Adrenal gland (tissue), 12 donors: ENCODE measurements around the gene ABO. TPM values are rescaled to one million over a fixed set of nuclear protein-coding genes. Genes with fewer than 3 reads are reported as not detected.
"Not testable (repeated sequence)": the region's sequence is repeated elsewhere in the genome, so short reads cannot be mapped to it uniquely, and the experiment has no call there.

Source experiments
- DNase-seq, 7 donors: peaks; one replicate each; pipeline ENCODE4 v3.0.0-alpha.2; 2019 to 2020
- H3K27ac ChIP-seq, 5 donors: fragments of 200-600 bp; sonication (generic) in 4 of 5; 1 replicate in 3 of 5; 2 replicates in 2 of 5; pipeline versions ENCODE4 v1.5.1 to v1.8.0; 2016 to 2020; ENCODE audit warnings: mild to moderate bottlenecking in 1 of 5
- H3K27me3 ChIP-seq: fragments of 200-600 bp; 2 replicates; pipeline ENCODE4 v1.8.0; 2021
- H3K36me3 ChIP-seq, 2 donors: fragments of 200-600 bp; replicated peaks in 1 of 2; 1 replicate in 1 of 2; 2 replicates in 1 of 2; pipeline versions ENCODE4 v1.5.1 to v1.8.0; 2018 to 2022
- H3K4me1 ChIP-seq, 2 donors: fragments of 200-600 bp; replicated peaks in 1 of 2; 1 replicate in 1 of 2; 2 replicates in 1 of 2; pipeline versions ENCODE4 v1.5.1 to v1.8.0; 2018 to 2021
- H3K4me3 ChIP-seq, 4 donors: fragments of 200-600 bp; sonication (generic) in 3 of 4; one replicate each; pipeline ENCODE4 v1.5.1; 2016 to 2018
- H3K9me3 ChIP-seq, 3 donors: fragments of 200-600 bp; sonication (generic) in 1 of 3; replicated peaks in 1 of 3; 1 replicate in 2 of 3; 2 replicates in 1 of 3; pipeline versions ENCODE4 v1.5.1 to v1.8.0; 2016 to 2021
- CTCF ChIP-seq, 6 experiments: fragments of 450-650 bp in 4 of 6; fragments of 200-600 bp in 2 of 6; sonication (generic) in 1 of 6; IDR thresholded peaks; 1 replicate in 5 of 6; 2 replicates in 1 of 6; pipeline versions ENCODE4 v1.5.1 to v1.8.0; 2016 to 2021; ENCODE audit warnings: antibody characterized with exemption in 6 of 6, mild to moderate bottlenecking in 2 of 6, moderate library complexity in 1 of 6
- POLR2A ChIP-seq, 2 donors: fragments of 450-650 bp; IDR thresholded peaks; one replicate each; pipeline ENCODE4 v1.6.1; 2017; ENCODE audit warnings: antibody characterized with exemption in 2 of 2, mild to moderate bottlenecking in 2 of 2, moderate library complexity in 1 of 2
- WGBS, 4 donors: extraction: QIAGEN DNeasy Blood & Tissue Kit in 2 of 4; methylation state at CpG; one replicate each; pipeline versions ENCODE4 v1.1.5 to v1.1.7; 2013 to 2017; 5-methylcytosine and 5-hydroxymethylcytosine counted together
- intact Hi-C, 2 donors: fragments of 100-400 bp; cut with DNase I; formaldehyde crosslinking; loops; one replicate each; pipeline versions ENCODE4 v1.14.1 to v1.15.0; 2022 to 2023
- polyA plus RNA-seq, 3 donors: library from polyadenylated mRNA; stranded (reverse); fragments of 200-250 nt in 2 of 3; fragments of 350-450 nt in 1 of 3; fragmentation: Illumina TruSeq in 1 of 3; extraction: RNeasy Lipid Tissue Mini Kit (QIAGEN cat#74804) in 1 of 3; gene quantifications; one replicate each; pipeline ENCODE4 v1.2.3, GENCODE V29; 2013 to 2014
- total RNA-seq, 9 donors: library from RNA; depleted of rRNA in 4 of 9; stranded (reverse); fragments of >200 nt in 4 of 9; fragments of 120-200 nt in 1 of 9; fragmentation: NEBNext Ultra II Directional in 1 of 9; extraction: Animal tissue kit (Norgen Biotek cat#: 25700) in 1 of 9; gene quantifications; one replicate each; pipeline versions ENCODE4 v1.1.0 to v1.2.4, GENCODE V29; 2013 to 2023
- donor health status: healthy with polysubstance abuse.
- donor health status: Bipolar disorder and iron deficiency.
- donor health status: DM: yes; HTN: yes; CAD: no.
- donor health status: DM: no; HTN: no; CAD: no.
- donor health status: DM: no; HTN: no; CAD: no.
- donor health status: DM: yes; HTN: yes; CAD: no.

The ABO gene
- total and polyA plus RNA-seq, 12 donors: 2.9 to 43.1 (median 18.6) TPM

- DNase-seq: no peak
- Histone ChIP-seq H3K9me3 (no peaks in the 10 kb centered on the region), H3K4me1 (no peaks in the 10 kb centered on the region), H3K27me3 (no peaks in the 10 kb centered on the region), H3K36me3 (no peaks in the 10 kb centered on the region), H3K27ac (no peak overlapping the region), H3K4me3 (no peak overlapping the region)
- WGBS, 4 donors: 63 to 83% (median 68%) methylated on average over 2 to 7 of the region's 7 CpGs
- TF ChIP-seq POLR2A (IDR thresholded peaks at IDR 0.05): no peak
- no peak for TF ChIP-seq CTCF (IDR thresholded peaks at IDR 0.05)
- intact Hi-C loops: no loop called here
Measured at GRCh38 chr9:133210202-133210532, 64.8 kb downstream of the ABO start.

GRCh38 chr9:133209327-133210201 is 65.4 kb downstream of the ABO start:
- H3K4me1 ChIP-seq, H3K9me3 ChIP-seq, H3K36me3 ChIP-seq, intact Hi-C loops, H3K27ac ChIP-seq, H3K27me3 ChIP-seq, H3K4me3 ChIP-seq: not testable (repeated sequence)
- WGBS, 4 donors: 74 to 82% (median 81%) methylated on average over 18 to 29 of the region's 29 CpGs
- DNase-seq: peak in 3 of 7 donors; percentile 5 to 33 (median 15)

GRCh38 chr9:133208880-133209300 is 66.1 kb downstream of the ABO start, which contains the start of gene OBP2B:
Gene OBP2B (minus strand): TSS chr9:133209250. CDS start chr9:133209199, 51 bp downstream.
- H3K27me3 ChIP-seq, H3K4me1 ChIP-seq, intact Hi-C loops, H3K4me3 ChIP-seq, H3K36me3 ChIP-seq, H3K27ac ChIP-seq, H3K9me3 ChIP-seq: not testable (repeated sequence)
- WGBS, 4 donors: 75 to 94% (median 90%) methylated on average over 4 to 10 of the region's 18 CpGs; no CpG with 5 or more reads in 1 of the 4 donors
- peak in 1 of 7 donors; percentile 6 for DNase-seq

GRCh38 chr9:133208171-133208879 is 66.7 kb downstream of the ABO start:
- H3K9me3 ChIP-seq, H3K27me3 ChIP-seq, H3K27ac ChIP-seq, H3K4me3 ChIP-seq, H3K4me1 ChIP-seq, H3K36me3 ChIP-seq, intact Hi-C loops: not testable (repeated sequence)
- peak in 1 of 7 donors; percentile 13 for DNase-seq
- WGBS, 4 donors: 80 to 100% (median 85%) methylated on average over 1 to 13 of the region's 16 CpGs

GRCh38 chr9:133207540-133208170 is 67.3 kb downstream of the ABO start:
- Histone ChIP-seq H3K27ac (no peak overlapping the region), H3K4me1 (no peaks in the 10 kb centered on the region), H3K36me3 (no peaks in the 10 kb centered on the region), H3K9me3 (no peaks in the 10 kb centered on the region), H3K27me3 (no peaks in the 10 kb centered on the region), H3K4me3 (no peak overlapping the region)
- no peak for TF ChIP-seq POLR2A (IDR thresholded peaks at IDR 0.05)
- no peak for TF ChIP-seq CTCF (IDR thresholded peaks at IDR 0.05)
- WGBS, 4 donors: 73 to 83% (median 80%) methylated on average over 12 to 16 of the region's 16 CpGs
- intact Hi-C loops: no loop called here
- DNase-seq: peak in 2 of 7 donors; percentile 9 to 18
